Measurements from ENCODE around the gene CHPT1.

GRCh38 chr12:101749657-101750056 is 52.2 kb downstream of the CHPT1 start:
- TF ChIP-seq, protein P1, sequence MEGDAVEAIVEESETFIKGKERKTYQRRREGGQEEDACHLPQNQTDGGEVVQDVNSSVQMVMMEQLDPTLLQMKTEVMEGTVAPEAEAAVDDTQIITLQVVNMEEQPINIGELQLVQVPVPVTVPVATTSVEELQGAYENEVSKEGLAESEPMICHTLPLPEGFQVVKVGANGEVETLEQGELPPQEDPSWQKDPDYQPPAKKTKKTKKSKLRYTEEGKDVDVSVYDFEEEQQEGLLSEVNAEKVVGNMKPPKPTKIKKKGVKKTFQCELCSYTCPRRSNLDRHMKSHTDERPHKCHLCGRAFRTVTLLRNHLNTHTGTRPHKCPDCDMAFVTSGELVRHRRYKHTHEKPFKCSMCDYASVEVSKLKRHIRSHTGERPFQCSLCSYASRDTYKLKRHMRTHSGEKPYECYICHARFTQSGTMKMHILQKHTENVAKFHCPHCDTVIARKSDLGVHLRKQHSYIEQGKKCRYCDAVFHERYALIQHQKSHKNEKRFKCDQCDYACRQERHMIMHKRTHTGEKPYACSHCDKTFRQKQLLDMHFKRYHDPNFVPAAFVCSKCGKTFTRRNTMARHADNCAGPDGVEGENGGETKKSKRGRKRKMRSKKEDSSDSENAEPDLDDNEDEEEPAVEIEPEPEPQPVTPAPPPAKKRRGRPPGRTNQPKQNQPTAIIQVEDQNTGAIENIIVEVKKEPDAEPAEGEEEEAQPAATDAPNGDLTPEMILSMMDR (IDR thresholded peaks at IDR 0.05 in 8 of 11, conservative IDR thresholded peaks at IDR 0.05 in 3 of 11) = no peak
- TF ChIP-seq POLR2A (IDR thresholded peaks at IDR 0.05) = no peak
- TF ChIP-seq POLR2AphosphoS5 (IDR thresholded peaks at IDR 0.05) = peak in 2 of 3 donors; percentile 11 to 23

Data from spleen (tissue), 7 donors.